ENCODE measurements around the gene PPP4R4.
A peak's percentile ranks its signal among the peaks of the same experiment; 100 is the strongest.
"Not testable (repeated sequence)": the region's sequence is repeated elsewhere in the genome, so short reads cannot be mapped to it uniquely, and the experiment has no call there.

PPP4R4 gene

GRCh38 chr14:94143711-94144110, 30.4 kb upstream of the PPP4R4 start:
- DNase-seq (ENCODE audit: low read depth), result no peak

DNA sequence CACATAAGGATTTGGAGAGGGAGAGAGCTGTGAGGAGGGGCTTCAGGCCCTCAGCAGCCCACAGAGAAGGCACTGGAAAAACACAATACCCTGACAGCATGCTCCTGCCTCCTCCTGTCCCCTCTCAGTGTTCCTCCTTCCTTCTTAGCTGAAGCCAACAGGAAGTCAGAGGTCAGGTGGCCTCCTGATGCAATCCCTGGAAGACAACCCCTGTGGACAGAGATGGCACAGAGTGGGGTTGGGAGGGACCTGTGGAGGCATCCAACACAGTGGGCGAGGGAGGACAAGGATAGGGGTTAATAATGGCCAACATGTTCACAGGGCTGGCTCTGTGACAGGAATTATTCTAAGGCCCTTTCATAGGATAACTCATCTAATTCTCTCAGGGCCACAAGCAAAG, 29.4 kb upstream of the PPP4R4 start:
- no peak for DNase-seq (ENCODE audit: low read depth)

- no peak for DNase-seq (ENCODE audit: low read depth)
These were observed 28.1 kb upstream of the PPP4R4 start for GRCh38 chr14:94145902-94146527.

- no peak for DNase-seq (ENCODE audit: low read depth)
These were observed 21.4 kb upstream of the PPP4R4 start for GRCh38 chr14:94152676-94153075.

GRCh38 chr14:94153750-94154342, 20.3 kb upstream of the PPP4R4 start:
- DNase-seq (ENCODE audit: low read depth), result no peak

DNA sequence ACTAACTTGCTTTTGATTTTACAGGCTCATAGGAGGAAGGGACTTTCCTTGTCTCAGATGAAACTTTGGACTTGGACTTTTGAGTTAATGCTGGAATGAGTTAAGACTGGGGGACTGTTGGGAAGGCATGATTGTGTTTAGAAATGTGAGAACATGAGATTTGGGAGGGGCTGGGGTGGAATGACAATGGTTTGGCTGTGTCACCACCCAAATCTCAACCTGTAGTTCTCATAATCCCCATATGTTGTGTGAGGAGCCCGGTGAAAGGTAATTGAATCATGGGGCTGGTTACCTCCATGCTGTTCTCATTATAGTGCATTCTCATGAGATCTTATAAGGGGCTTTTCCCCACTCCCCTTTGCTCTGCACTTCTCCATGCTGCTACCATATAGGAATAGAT, 18.0 kb upstream of the PPP4R4 start:
- DNase-seq (ENCODE audit: low read depth), result not testable (repeated sequence)

DNA sequence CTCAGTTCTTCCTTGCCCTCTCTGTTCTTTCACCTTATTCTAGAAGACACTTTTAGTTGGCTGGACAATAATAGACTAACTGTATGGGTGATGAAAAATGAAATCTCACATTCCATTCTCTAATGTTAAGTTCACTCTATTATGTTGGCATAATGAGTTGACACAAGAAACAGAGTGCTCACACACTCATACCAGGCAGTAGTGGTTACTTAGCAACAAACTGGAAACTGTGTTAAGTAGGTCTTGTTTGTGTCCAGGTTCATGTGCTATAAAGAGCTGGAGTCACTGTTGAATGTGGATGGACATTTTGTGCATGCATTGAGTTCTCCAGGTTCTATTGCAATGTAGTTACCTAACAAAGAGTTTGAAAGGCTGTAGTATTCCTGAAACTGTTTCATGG, 16.9 kb upstream of the PPP4R4 start:
- DNase-seq (ENCODE audit: low read depth), result no peak

DNA sequence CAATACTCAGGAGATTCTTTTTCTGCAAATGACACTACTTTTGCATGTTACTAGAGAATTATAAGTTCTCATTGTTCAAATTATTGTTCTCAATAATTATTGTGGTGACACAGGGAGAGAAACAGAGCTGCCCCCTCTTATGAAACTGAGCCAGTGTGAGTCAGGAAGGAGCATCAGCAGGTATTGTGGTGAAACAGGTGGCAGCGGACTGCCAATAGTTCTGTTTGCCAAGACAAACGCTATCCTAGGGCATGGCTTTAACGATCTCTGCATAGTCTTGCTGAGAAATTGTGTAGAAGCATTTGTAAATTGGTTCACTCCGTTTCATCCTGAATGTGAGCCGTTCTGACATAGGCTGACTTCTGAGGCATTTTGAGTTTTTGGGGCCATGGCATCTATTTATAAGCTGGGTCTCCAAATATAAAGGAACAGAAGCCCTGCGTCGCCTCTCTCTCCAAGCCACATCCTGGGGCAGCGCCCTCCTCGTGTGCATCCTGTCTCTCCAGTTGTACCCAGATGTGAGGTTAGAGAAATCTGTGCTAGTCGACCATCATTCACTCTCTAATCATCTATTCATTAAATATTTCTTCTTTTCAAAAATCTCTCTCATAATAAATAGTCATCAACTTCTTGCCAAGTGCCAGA, 15.8 kb upstream of the PPP4R4 start:
- DNase-seq (ENCODE audit: low read depth), result no peak

GRCh38 chr14:94161058-94161457, 13.1 kb upstream of the PPP4R4 start:
- DNase-seq (ENCODE audit: low read depth), result no peak

- DNase-seq (ENCODE audit: low read depth), result no peak
These were observed 12.1 kb upstream of the PPP4R4 start for GRCh38 chr14:94161981-94162380.

DNA sequence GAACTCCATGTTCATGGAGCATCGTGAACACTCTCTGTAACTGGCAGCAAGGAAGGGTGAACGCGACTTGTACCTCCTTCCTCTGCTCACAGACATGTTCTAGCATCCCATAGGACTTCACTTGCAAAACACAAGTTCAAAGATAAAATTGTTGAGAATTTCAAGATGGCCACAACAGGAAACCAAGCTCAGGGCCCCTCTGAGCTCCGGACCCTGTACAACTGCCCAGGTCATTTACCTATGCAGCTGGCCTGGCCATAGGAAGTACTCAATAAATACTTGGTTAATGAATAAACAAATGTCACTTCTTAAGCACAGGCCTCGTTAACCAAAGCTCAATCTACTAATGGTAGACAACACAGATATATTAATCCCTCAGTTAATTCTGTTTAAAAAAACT, 11.7 kb upstream of the PPP4R4 start:
- DNase-seq (ENCODE audit: low read depth), result no peak

GRCh38 chr14:94163796-94164195, 10.3 kb upstream of the PPP4R4 start:
- no peak for DNase-seq (ENCODE audit: low read depth)

- DNase-seq (ENCODE audit: low read depth), result no peak
These were observed 9.3 kb upstream of the PPP4R4 start for GRCh38 chr14:94164685-94165431.

- no peak for DNase-seq (ENCODE audit: low read depth)
These were observed 8.4 kb upstream of the PPP4R4 start for GRCh38 chr14:94165744-94166143.

DNA sequence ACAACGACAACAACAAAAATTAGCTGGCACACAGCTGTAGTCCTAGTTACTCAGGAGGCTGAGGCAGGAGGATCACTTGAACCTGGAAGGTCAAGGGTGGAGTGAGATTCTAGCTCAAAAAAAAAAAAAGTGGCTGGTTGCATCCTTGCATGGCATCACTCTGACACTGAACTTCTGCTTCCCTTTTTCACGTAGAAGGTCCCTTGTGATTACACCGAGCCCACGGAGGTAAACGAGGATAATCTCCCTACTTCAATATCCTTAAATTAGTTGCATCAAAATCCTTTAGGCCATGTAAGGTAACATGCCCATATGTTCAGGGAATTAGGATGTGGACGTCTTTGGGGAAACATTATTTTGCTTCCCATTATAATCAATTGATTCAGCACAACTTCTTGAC, 4.0 kb upstream of the PPP4R4 start:
- no peak for DNase-seq (ENCODE audit: low read depth)

- DNase-seq (ENCODE audit: low read depth), result peak; percentile 31
These were observed 2.9 kb upstream of the PPP4R4 start for GRCh38 chr14:94171208-94171607.

DNA sequence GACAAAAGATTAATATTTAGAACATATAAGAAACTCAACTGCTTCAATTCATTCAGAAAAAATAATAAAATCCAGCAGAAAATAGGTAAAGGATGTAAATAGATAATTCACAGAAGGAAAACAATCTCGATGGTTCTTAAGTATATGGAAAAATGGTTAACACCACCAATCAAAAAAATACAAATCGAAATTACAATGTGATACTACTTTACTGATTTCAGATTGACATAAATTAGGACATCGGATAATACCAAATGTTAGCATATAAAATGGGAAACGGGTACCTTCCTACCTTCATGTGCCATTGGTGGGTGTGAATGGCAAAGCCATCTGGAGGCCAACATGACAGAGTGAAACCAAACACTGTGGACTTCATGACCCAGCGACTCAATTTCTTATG, 1.6 kb upstream of the PPP4R4 start:
- DNase-seq (ENCODE audit: low read depth), result no peak

DNA sequence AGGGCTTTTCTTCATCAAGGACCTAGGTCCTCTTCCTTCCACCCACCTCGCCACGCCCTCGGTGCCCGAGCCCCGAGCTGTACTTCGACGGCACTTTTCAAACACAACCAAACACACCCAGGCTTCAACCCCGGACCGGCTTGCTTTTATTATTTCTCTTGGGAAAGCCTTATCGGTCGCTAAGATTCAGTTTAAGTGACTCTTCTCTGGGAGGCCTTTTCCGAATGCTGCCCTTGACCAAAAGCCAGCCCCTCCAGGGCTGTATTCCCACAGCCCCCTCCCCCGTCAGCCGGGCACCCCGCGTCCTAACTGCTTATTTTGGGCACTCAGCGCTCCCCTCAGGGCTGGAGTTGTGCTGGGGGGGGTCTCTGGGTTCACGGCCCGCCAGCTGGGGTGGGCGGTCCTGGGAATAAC, 644 bp upstream of the PPP4R4 start:
- DNase-seq (ENCODE audit: low read depth), result no peak

DNA sequence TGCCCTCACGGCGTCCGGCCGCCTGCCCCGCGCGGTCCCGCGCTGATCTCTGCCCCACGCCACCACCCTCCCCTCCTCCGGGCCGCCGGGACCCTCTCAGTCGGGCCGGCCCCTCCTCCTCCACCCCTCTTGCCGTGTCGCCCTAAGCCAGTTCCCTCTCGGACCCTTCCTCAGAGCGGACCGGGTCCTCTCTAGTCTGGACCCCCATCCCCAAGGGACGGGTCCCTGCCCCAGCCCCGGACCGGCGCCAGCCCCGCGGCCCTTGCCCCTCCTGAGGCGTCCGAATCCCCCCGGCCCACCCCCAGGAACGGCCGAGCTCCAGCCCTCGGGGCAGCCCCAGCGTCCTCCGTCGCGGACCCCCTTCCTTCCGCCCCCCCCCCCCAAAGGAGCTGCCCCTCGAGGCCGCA, 485 bp downstream of the PPP4R4 start:
- no peak for DNase-seq (ENCODE audit: low read depth)

DNA sequence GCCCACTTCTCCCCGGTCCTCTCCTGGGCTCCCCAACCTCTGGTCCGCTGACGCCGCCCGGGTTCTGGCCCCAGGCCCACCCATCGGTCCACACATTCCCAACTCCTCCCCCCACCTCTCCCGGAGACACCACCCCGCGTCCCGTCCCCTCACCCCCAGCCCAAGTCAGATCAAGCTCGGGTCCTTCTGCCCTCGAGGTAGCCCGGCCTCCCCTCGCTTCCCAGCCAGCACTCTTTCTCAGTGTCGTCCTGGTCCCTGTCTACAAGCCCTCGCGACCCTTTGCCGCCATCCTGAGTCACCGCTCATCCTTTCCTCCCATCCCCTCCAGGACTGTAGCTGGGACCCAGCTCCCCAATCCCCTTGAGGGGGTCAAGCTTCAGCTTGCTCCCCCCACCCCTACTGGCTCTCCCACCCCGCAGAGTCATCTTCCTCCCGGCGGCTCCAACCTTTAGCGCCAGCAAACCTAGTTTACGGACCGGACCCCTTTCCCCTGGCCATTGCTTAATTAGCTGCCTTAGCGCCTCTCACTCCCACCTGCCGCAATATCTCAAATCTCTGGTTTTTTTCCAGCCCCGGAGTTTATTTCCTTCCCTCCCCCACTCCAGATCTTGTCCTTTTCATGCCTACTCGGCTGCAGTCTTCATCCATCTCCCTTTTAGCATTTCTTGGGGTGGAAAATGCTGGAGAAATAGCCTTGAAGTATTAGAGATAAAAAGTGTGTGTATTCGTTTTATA, 1.1 kb downstream of the PPP4R4 start:
- no peak for DNase-seq (ENCODE audit: low read depth)

DNA sequence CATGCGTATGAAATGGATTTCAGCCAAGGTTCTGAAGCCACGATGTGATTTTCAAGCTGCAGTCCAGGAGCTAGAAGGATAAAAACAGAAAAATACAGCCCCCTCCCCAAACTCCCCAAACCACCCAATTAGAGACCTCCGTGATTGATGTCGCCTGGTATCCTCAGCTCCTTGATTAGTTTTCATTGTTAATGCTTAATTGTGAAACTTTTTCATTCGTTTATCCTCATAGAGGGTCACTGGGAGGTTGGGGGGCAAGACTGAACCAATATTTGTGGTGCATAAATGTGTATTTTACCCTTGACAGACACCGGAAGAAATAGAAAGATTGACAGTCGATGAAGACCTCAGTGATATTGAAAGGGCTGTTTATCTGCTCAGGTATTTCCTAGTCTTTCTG, 1.6 kb downstream of the PPP4R4 start:
- no peak for DNase-seq (ENCODE audit: low read depth)

- no peak for DNase-seq (ENCODE audit: low read depth)
These were observed 2.7 kb downstream of the PPP4R4 start for GRCh38 chr14:94176808-94177207.

Measured in HS-5 (cell line).